NCI-H524 treated with DMSO at 0.1 percent for 48 hours (cell line): ENCODE data around the gene DNAJC5G.
A peak's percentile ranks its signal among the peaks of the same experiment; 100 is the strongest.
"Not testable (repeated sequence)": the region's sequence is repeated elsewhere in the genome, so short reads cannot be mapped to it uniquely, and the experiment has no call there.

Source experiments
- DNase-seq: peaks from one replicate; lab custom pipeline; 2025; lab: John Stamatoyannopoulos, UW

Gene DNAJC5G

GRCh38 chr2:27255187-27255586 is 20.0 kb upstream of the DNAJC5G start:
- no peak for DNase-seq

GRCh38 chr2:27255660-27256059 is 19.6 kb upstream of the DNAJC5G start:
- no peak for DNase-seq

GRCh38 chr2:27256855-27257454 is 18.3 kb upstream of the DNAJC5G start:
- no peak for DNase-seq

- DNase-seq, result no peak
Measured at GRCh38 chr2:27258051-27258450, 17.2 kb upstream of the DNAJC5G start.

- DNase-seq, result no peak
Measured at GRCh38 chr2:27261241-27261925, 13.8 kb upstream of the DNAJC5G start.

- DNase-seq, result no peak
Measured at GRCh38 chr2:27261926-27262298, 13.3 kb upstream of the DNAJC5G start.

GRCh38 chr2:27262379-27263286 is 12.6 kb upstream of the DNAJC5G start, which contains the start of gene SLC30A3:
SLC30A3 (minus strand) TSS chr2:27263047; CDS start chr2:27262906, 141 bp downstream.
- DNase-seq, result no peak

GRCh38 chr2:27263287-27264252 is 11.7 kb upstream of the DNAJC5G start:
- no peak for DNase-seq

GRCh38 chr2:27264253-27264752 is 10.9 kb upstream of the DNAJC5G start:
- no peak for DNase-seq

- DNase-seq, result peak; percentile 15
Measured at GRCh38 chr2:27264753-27265535, 10.3 kb upstream of the DNAJC5G start.

GRCh38 chr2:27265536-27265870 is 9.7 kb upstream of the DNAJC5G start:
- no peak for DNase-seq

GRCh38 chr2:27268296-27268695 is 6.9 kb upstream of the DNAJC5G start:
- DNase-seq, result not testable (repeated sequence)

GRCh38 chr2:27270131-27270530 is 5.1 kb upstream of the DNAJC5G start:
- no peak for DNase-seq

- no peak for DNase-seq
Measured at GRCh38 chr2:27270670-27271069, 4.6 kb upstream of the DNAJC5G start.

GRCh38 chr2:27271631-27272340 is 3.4 kb upstream of the DNAJC5G start:
- DNase-seq, result no peak

GRCh38 chr2:27272537-27273522 is 2.4 kb upstream of the DNAJC5G start:
- DNase-seq, result not testable (repeated sequence)

- no peak for DNase-seq
Measured at GRCh38 chr2:27278010-27278409, 2.8 kb downstream of the DNAJC5G start.

GRCh38 chr2:27280826-27281225 is 5.6 kb downstream of the DNAJC5G start:
- DNase-seq, result no peak

- DNase-seq, result no peak
Measured at GRCh38 chr2:27281442-27281841, 6.2 kb downstream of the DNAJC5G start.
